GM15510 (cell line): ENCODE data around the gene CCKAR.

Experiments
- POLR2A ChIP-seq: IDR thresholded peaks from 3 replicates; pipeline ENCODE4 v1.6.1; 2011; ENCODE audit warnings: borderline replicate concordance; ENCODE audit not compliant: insufficient read length; ENCODE audit errors: extremely low read depth

CCKAR gene

DNA sequence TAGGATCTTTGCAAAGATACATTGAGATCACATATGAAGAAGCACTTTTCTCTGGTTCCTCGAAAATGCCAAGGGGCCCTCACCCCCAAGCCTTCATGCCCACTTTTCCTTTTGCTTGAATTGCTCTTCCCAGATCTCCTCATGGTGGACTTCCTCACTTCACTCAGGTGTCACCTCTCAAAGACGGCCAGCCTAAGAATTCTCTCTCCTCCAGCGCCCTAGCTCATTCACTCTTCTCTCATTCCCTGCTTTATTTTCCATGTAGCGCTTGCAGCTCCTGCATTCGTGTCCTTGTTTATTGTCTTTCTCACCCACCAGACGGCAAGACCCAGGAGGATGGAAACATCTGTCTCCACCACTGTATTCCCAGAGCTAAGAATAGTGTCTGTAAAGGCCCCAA is 32.9 kb downstream of the CCKAR start:
- no peak for TF ChIP-seq POLR2A

- TF ChIP-seq POLR2A = no peak
These were observed 34.7 kb downstream of the CCKAR start for GRCh38 chr4:26455571-26455970.

DNA sequence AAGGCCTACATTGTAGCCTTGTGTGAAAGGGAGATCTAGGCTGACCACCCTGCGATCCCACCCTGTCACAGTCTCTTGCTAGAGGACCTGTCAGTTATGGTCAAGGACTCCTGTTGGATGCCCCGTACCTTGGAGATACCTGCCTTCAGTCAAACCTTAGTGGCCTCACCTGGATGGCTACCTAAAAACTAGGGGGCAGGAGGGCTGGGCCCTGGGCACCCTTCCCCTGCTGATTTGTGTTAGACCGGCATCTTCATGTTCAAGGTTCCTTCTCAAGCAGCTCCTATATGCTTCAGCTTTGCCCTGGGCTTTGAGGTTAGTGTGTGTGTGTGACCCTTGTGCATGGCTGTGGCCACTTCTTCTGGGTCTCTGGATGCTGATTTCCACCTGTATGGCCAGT is 35.3 kb downstream of the CCKAR start:
- TF ChIP-seq POLR2A = no peak

DNA sequence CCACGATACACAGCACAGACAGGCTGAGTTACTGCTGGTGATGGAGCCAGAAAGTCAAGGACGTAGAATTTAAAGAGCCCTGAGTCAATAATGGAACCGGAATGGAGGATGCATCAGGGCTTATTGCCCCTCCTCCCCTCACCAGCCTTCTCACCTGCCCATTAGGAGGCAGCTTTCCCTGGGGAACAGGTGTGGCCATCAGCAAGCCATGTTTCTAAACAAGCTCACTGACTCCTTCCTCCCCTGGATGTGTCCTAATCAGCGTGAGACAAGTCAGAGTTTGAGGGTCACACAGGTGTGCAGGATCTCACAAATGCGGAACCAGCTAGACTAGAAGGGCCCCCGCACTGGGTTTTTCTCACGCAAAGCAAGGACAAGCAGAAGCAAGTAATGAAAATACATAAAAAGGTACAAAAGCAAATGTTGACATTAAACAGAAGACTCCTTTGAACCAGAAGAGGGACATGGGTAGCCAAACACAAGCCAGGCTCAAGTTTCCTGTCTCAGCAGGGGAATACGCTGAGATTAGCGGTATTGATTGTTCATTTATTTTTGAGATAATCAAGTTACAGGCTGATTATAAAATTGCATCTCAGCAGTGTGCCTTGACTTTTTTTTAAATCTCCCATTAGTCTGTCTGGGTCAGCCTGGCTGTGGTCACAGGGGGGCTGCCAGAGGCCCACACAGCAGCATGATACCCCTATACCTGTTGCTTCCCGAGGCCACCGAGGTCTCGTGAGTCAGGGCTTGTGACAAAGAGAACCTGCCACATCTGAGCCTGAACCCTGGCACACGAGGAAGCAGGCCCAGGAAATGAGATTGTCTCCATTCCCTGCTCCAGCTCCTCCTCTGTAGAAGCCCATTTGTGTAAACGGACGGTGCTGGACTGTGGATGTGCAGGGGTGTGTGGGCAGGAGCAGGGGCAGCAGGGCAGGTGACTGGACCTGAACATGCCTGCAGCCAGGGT is 37.4 kb downstream of the CCKAR start:
- TF ChIP-seq POLR2A = no peak

DNA sequence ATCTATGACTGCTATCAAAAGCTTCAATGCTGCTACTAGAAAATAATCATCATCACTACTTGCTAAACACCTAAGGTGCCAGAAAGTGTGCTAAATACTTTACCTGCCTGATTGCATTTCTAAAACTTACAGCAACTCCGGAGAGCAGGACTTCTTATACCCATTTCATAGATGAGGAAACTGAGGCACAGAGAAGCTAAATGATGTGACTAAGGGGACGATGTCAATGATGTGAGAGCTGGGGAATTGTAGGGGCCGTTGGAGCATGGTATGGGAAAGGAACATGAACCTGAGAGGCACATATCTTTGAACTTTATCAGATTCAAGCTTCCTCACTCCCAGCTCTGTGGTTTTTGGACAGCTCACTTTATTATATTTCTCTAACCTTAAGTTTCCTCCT is 38.7 kb downstream of the CCKAR start:
- TF ChIP-seq POLR2A = no peak

- no peak for TF ChIP-seq POLR2A
These were observed 39.9 kb downstream of the CCKAR start for GRCh38 chr4:26450418-26450817.

DNA sequence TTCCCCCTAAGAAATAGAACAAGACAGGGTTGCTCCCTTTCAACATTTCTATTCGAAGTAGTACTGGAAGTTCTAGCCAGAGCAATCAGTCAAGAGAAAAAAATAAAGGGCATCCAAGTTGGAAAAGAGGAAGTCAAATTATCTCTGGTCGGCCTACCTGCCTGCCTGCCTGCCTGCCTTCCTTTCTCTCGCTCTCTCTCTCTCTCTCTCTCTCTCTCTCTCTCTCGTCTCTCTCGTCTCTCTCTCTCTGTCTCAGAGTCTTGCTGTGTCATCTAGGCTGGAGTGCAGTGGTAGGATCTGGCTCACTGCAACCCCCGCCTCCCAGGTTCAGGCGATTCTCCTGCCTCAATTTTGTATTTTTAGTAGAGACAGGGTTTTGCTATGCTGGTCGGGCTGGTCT is 42.9 kb downstream of the CCKAR start:
- no peak for TF ChIP-seq POLR2A

DNA sequence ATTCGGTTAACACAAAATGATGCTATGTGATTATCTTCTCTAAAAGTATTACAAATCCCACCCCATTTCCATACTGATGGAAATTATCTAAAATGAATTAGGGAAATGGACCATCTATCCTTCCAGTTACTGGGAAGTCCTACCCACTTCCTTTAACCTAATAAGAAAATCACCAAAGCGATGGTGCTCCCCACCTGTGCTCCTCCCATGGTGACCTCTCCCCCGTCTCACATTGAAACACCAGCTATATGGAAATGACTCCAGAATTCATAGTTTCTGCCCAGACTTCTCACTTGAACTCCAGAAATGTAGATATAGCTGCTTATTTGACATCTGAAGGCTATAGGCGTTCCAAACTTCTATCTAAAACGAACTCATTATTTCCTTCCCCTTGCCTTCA is 48.5 kb downstream of the CCKAR start:
- TF ChIP-seq POLR2A = no peak

DNA sequence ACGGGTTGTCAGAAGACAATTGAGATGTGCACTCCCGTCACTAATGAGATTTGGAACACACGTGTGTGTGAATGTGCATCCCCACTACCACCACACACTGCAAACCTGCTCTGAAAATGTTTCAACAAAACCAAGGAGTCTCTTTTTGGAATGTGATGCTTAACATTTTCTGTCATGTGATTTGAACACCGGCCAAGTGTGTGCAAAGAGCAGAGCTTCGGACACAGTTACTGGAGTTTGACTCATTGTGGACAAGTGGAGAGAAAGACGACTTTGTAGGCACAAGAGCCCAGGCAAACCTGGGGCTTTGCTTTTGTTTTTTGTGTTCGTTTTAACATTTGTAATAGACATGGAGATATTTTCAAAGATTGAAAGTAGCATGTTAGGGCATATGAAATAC is 49.2 kb downstream of the CCKAR start:
- TF ChIP-seq POLR2A = no peak

DNA sequence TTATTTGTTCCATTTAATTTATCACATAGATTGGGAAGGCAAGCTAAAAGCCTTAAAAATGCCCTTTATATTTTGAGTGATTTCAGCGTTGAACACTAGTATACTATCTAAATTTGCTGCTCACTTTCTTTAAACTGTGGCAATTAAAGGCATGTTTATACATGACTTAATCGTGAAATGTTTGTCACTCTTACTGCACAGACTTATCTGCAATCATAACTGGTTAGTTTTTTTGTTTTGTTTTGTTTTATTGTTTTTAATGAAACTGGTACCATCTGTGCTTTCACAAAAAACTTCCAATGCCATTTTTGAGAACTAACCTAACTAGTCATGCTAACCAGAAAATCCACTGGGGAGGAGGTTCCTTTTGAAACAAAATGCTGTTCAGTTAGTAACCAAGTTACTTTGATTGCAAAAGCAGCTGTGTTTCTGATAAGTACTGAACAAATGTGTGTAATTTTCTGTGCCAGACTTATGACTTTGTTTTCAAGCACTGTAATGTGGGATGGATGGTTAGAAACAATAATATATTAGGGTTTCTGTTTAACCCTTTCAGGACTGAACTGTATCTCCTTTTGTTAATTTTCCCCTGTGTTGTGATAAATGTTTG is 56.1 kb downstream of the CCKAR start:
- no peak for TF ChIP-seq POLR2A

DNA sequence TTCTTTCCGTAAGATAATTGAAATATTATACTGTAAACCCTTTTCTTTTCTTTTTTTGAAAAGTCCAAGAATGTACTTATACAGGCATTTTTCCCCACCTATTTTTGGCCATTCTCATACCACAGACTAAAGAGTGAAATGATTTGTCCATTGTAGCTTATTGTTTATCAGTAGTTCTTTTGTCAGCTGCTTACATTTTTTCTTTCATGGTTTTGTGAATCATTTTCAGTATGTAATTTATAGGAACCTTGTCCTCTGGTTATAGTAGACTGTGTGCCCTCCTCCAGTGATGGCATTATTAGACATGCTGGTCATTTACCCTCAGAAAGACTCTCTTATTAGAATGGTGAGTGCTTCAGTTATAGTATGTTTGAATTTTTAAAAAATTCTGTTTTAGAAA is 56.7 kb downstream of the CCKAR start:
- TF ChIP-seq POLR2A = no peak

- no peak for TF ChIP-seq POLR2A
These were observed 57.9 kb downstream of the CCKAR start for GRCh38 chr4:26432419-26432818.

DNA sequence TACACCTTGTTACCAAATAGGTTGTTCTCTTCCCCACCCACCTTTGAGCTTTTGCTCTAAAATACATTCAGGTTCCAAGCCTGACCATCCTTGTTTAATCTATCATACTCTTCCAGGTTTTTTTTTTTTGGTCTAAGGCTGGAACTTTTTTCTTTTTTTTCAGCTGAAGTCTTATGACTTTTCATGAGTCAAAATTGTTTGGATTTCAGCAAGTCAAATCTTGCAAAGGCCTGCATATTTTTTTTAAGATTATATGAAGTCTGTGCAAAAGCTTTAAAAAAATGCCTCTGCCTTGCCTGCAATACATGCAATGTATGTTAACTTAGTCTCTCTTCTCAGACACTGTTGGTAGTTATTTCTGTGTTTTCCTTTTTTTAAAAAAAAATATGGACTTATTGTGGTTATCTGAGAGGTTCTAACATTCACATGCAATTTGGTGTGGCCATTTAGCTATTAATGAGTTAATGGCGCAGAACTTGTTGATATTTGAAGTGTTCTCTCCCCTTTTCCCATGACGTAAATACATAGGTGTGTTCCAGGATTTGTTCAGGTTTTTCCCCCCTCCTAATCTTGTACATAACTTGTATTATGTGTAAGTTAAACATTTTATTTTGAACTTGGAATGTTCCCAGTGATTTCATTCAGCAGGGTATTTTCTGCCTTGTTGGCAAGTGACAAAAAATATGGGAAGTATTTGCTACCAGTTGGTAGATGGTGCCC is 58.7 kb downstream of the CCKAR start:
- no peak for TF ChIP-seq POLR2A
